Ovary (tissue), 3 donors: ENCODE measurements around the gene ANO2.

Source experiments
- EP300 ChIP-seq: sonication (generic); formaldehyde crosslinking; IDR thresholded peaks from one replicate; pipeline ENCODE4 v1.6.1; 2017; ENCODE audit warnings: antibody characterized with exemption
- POLR2A ChIP-seq: fragments of 450-650 bp; IDR thresholded peaks from one replicate; pipeline ENCODE4 v1.6.1; 2017; ENCODE audit warnings: antibody characterized with exemption, mild to moderate bottlenecking, moderate library complexity
- TF ChIP-seq, protein P1 (sequence below), 3 donors: fragments of 450-650 bp in 2 of 3; fragments of 200-600 bp in 1 of 3; IDR thresholded peaks; one replicate each; pipeline versions ENCODE4 v1.5.1 to v1.8.0; 2016 to 2022; ENCODE audit warnings: antibody characterized with exemption in 3 of 3, mild to moderate bottlenecking in 1 of 3
- donor health status: DM: no; HTN: no; CAD: no.

GRCh38 chr12:5742258-5742657 is 202.8 kb downstream of the ANO2 start:
- TF ChIP-seq EP300 (no peak), POLR2A (no peak)
- TF ChIP-seq, protein P1, sequence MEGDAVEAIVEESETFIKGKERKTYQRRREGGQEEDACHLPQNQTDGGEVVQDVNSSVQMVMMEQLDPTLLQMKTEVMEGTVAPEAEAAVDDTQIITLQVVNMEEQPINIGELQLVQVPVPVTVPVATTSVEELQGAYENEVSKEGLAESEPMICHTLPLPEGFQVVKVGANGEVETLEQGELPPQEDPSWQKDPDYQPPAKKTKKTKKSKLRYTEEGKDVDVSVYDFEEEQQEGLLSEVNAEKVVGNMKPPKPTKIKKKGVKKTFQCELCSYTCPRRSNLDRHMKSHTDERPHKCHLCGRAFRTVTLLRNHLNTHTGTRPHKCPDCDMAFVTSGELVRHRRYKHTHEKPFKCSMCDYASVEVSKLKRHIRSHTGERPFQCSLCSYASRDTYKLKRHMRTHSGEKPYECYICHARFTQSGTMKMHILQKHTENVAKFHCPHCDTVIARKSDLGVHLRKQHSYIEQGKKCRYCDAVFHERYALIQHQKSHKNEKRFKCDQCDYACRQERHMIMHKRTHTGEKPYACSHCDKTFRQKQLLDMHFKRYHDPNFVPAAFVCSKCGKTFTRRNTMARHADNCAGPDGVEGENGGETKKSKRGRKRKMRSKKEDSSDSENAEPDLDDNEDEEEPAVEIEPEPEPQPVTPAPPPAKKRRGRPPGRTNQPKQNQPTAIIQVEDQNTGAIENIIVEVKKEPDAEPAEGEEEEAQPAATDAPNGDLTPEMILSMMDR (IDR thresholded peaks at IDR 0.05), result no peak
